NCI-H2107 (cell line): ENCODE measurements around the gene RAB20.
"Not testable (repeated sequence)": the region's sequence is repeated elsewhere in the genome, so short reads cannot be mapped to it uniquely, and the experiment has no call there.

Experiments used
- DNase-seq: peaks from one replicate; lab custom pipeline; 2025; lab: John Stamatoyannopoulos, UW

The RAB20 gene, protein sequence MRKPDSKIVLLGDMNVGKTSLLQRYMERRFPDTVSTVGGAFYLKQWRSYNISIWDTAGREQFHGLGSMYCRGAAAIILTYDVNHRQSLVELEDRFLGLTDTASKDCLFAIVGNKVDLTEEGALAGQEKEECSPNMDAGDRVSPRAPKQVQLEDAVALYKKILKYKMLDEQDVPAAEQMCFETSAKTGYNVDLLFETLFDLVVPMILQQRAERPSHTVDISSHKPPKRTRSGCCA

DNA sequence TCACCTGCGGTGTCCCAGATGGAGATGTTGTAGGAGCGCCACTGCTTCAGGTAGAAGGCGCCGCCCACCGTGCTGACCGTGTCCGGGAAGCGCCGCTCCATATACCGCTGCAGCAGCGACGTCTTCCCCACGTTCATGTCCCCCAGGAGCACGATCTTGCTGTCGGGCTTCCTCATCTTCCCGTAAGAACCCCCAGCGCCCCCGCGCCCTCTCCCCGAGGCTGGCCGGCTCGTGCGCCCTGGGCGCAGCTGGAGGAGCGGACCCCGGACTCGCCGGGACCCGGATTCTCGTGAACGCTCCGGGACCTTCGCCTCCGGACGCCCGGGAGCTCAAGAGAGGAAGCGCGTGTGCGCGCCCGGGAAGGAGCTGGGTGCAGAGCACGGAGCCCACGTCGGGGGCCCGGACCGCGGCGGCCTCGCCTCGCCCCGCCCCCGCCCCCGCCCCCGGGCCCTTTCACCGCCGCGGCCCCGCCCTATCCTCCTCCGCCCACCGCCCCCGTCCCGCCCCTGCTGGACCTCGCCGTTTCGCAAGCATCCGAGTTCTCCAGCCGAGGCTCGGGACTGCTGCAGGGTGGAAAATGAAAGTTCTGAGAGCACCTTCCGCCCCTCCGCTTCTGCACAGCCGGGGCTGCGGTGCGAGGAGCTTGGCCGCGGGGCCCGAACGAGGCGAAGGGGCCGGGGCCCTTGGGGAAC is at the start of gene RAB20:
Gene RAB20, minus strand, starts transcription at position 379 of the 692 bp plus-strand sequence. Its CDS starts 203 bp downstream, at position 176.
- no peak for DNase-seq

GRCh38 chr13:110610955-110611595 is 49.6 kb upstream of the RAB20 start:
- DNase-seq, result no peak

DNA sequence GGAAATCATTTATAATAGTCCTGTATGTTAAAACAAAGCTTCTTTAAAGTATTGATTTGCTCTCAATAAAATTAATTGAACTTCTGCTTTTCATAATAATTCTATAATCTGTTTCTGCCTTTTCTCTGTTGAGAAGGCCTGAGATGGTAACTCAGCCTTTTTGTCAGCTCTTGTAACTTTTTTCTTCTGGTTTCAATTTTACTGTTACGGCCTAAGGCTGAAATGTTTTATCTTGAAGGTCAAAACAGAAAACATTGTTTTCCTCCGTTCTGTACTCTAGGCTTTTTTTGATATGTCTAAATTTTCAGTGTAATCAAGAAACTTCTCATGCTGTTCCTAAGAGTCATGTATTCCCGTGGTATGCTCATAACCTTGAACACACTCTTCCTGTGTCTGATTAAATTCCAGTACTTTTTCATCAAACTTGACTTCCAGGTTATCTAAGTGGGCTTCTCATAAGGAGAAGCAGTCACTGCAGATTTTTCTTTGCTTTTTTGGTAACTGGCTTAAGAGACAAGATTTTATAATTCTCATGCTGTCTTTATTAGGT is 46.2 kb upstream of the RAB20 start:
- no peak for DNase-seq

DNA sequence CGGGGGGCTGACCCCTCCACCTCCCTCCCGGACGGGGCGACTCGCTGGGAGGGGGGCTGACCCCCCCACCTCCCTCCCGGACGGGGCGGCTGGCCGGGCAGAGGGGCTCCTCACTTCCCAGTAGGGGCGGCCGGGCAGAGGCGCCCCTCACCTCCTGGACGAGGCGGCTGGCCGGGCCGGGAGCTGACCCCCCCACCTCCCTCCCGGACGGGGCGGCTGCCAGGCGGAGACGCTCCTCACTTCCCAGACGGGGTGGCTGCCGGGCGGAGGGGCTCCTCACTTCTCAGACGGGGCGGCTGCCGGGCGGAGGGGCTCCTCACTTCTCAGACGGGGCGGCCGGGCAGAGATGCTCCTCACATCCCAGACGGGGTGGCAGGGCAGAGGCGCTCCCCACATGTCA is 44.8 kb upstream of the RAB20 start:
- not testable (repeated sequence) for DNase-seq

DNA sequence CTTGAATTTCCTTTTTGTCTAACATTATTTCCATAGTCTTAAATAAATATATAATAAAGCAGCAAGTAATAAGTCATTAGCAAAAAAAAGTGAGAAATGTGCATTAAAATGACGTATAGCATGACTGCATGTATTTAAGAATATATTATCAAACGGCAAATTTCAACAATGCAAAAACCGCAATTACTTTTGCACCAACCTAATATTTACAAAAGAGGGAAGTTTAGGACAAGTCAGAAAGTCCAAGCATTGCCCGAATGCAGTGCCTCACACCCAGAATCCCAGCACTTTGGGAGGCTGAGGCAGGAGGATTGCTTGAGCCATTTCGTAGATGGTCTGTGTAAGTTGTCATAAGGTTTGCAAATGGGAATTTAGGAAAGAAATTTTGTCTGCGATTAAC is 43.6 kb upstream of the RAB20 start:
- no peak for DNase-seq

DNA sequence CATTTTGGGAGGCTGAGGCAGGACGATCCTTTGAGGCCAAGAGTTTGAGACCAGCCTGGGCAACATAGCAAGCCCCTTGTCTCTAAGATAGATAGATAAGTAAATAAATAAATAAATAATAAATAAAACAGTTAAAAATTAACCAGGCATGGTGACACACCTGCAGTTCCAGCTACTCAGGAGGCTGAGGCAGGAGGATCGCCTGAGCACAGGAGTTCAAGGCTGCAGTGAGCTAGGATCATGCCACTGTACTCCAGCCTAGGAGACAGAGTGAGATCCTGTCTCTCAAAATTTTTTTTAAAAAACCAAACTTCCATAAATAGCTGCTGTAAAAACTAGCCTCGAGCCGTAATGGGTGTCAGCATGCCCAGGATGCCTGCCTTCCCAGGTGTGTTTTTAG is 39.5 kb upstream of the RAB20 start:
- DNase-seq, result no peak

DNA sequence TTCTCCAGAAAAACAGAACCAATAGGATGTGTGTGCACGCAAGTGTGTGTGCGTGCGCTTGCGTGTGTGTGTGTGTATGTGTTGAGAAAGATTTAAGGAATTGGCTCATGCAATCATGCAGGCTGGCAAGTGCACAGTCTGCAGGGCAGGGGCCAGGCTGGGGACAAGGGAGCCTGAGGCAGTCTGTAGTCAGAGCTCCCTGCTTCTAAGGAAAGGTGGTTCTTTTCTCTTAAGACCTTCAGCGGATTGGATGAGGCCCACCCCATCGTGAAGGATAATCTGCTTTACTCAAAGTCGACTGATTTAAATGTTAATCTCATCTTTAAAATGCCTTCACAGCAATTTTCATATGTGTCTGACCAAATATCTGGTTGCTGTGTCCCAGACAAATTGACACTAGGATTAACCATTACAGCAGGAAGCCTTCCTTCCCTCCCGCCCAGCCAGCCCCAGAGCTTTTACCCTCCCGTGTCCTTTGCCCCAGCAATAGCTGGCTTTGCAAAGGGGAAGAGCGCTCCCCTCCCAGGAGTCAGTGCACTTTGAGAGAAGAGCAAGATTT is 38.8 kb upstream of the RAB20 start:
- DNase-seq, result no peak

GRCh38 chr13:110597041-110597689 is 35.6 kb upstream of the RAB20 start:
- DNase-seq, result no peak

DNA sequence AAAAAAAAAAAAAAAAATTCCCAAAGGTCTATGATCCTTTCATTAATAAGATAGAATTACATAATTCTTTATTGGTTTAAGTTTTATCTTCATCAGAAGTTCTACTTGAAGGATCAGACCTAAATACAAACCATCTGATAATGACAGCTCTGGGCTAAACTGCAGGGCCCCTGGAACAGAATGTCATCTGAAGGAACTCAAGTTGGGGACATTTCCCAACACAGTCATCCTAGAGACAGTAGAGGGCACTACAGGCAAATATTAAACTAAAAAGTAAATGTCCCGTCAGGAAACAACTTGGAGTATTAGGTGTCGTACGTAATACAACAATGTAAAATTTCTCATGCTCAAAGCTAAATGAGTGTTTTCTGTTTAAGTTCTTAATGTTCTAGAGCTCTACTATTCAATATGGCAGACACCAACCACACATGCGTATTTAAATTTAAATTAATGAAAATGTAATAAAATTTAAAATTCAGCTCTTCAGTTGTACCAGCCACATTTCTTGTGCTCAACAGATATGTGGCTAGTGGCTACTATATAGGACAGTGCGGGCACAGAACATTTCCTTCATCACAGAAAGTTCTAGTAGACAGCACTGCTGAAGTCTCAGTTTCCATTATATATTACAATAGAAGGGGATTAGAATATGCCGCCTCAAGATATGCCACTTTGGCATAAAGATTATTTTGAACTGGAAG is 32.1 kb upstream of the RAB20 start:
- no peak for DNase-seq

DNA sequence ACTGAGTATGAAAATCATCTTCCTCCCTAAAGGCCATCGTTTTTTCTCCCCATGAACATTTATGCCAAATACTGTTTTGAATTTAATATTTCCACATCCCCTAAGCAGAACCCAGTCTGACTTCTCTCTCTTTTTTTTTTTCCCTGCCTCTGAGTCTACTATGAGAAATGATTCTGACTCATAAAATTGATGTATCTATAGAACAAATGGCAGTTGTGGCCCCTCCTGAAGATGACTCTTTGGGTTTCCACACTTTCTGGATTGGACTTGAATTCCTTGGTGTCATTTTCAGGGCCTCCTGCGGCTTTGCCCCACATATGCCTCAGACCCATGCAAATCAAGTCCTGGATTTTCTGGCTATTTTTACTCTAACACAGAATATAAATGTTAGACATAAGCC is 31.1 kb upstream of the RAB20 start:
- no peak for DNase-seq

- DNase-seq, result no peak
Measured at GRCh38 chr13:110590577-110590976, 29.1 kb upstream of the RAB20 start.

GRCh38 chr13:110589793-110590390 is 28.4 kb upstream of the RAB20 start:
- no peak for DNase-seq

DNA sequence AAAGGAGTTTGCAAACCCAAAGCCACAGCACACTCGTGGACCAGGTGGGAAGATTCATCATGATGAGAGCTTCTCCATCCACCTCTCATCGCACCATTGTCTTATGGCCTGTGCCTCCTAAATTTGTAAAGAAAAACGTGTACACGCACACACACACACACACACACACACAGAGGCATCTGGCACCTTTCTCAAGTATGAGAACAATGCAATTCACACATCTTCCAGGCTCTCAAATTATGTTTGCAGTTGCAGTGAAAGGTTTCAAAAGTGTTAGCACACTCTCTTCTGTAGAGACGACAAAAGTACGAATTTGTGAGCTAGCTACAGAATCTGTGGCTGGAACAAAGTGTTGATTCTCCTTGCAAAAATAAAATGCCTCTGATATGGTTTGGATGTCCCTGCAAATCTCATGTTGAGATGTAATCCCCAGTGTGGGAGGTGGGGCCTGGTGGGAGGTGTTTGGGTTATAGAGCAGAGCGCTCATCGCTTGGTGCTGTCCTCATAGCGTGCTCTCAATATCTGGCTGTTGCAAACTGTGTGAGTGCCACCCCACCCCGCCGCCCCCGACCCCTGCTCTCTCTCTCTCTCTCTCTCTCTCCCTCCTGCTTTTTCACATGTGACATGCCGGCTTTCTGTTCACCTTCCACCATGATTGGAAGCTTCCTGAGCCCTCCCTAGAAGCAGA is 21.8 kb upstream of the RAB20 start:
- DNase-seq, result no peak

DNA sequence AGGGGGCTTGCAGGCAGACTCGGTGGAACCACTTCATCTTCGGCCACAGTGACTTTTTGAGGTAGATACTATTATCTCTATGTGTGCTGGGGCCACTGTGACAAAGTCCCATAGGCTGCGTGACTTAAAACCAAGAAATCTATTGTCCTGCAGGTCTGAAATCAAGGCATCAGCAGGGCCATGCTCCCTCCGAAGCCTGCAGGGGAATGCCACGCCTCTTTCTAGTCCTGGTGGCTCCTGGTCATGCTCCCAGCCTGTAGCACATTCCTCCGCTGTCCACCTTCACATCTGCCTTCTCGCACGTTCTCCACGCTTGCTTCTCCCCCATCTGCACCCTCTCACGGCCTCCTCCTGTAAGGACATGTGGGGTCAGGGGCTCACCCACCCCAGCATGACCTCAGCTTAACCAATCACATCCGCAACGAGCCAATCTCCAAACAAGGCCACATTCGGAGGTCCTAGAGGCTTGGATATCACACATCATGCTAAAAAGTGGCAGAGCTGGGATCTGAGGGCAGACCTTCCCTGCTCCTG is 21.0 kb upstream of the RAB20 start:
- DNase-seq, result no peak

DNA sequence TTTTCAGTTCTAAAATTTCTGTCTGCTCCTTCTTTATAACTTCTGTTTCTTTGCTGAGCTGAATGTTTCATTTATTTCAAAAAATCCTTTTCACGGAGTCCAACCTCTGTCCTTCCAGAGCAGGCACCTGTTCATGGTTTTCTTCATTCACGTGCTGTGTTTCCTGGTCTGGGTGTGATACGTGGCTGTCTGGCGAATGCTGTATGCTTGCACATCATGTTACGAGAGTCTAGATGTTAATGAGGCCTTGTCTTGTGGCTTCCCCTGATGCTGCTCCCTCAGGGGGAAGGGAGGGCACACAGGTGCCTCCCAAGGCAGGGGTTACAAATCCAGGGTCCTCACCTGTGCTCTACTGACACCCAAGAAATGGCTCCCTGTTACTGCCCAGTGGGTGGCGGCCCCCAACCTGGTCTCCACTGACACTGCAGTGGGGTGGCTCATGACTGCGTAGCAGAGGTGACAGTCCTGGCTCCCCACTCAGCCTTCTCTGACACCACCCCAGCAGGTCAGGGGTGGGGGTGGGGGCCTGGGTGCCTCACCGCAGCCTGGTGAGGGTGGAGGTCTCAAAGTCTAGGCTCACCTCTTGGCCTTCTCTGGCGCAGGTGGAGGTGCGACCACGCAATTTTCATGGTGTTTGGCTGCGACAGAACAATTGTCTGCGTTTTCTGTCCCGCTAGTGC is 20.1 kb upstream of the RAB20 start:
- no peak for DNase-seq

DNA sequence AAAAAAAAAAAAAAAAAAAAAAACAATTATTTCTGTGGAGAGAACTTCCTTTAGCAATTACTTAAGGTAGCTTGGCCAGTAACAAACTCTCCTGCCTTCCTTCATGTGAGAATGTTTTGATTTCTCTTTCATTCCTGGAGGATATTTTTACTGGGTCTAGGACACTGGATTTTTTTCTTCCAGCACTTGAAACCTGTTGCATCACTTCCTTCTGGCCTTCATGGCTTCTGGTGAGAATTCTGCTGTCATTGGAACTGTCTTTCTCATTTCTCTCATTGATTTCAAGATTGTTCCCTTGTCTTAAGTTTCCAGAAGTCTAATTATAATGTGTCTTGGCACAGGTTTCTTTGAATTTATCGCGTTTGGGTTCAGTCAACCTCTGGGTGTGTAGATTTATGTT is 19.3 kb upstream of the RAB20 start:
- DNase-seq, result no peak

GRCh38 chr13:110578363-110578762 is 16.8 kb upstream of the RAB20 start:
- DNase-seq, result no peak

DNA sequence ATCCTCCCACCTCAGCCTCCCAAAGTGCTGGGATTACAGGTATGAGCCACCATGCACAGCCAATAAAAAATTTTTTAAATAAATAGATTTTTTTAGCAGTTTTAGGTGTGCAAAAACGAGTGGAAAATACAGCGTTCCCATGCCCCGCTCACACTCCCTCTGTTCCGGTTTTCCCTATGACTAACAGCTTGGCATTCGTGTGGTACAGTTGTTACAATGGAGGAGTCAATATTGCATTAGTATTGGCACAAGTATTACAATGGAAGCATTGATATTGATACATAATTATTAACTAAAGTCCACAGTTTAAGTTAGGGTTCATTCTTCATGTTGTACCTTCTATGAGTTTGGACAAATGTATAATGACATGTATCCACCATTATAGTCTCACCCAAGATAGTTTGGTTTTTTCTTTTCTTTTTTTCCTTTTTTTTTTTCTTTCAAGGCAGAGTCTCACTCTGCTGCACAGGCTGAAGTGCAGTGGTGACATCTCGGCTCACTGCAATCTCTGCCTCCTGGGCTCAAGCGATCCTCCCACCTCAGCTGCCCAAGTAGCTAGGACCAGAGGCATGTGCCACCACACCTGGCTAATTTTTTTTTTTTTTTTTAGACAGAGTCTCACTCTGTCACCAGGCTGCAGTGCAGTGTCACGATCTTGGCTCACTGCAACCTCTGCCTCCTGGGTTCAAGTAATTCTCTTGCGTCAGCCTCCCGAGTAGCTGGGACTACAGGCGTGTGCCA is 15.4 kb upstream of the RAB20 start:
- no peak for DNase-seq

DNA sequence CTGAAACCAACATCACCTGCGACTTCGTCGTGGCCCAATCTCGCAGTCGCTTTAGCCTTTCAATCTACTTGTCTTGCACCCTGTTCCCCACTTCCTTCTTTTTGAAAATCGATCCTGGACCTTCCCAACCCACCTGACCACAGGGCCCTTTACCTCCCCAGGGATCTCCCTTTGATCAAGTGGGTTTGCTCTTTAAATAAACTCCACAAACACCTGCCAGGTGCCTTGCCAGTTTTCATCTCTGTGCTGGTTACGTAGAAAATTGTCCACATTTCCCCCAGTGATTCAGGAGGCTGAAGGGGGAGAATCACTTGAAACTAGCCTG is 14.5 kb upstream of the RAB20 start:
- DNase-seq, result no peak
